Right atrium auricular region (tissue), 2 donors: ENCODE results near the gene VPS54. TPM values are rescaled to one million over a fixed set of nuclear protein-coding genes. Genes with fewer than 3 reads are reported as not detected.
A peak's percentile ranks its signal among the peaks of the same experiment; 100 is the strongest.

Experiments
- DNase-seq: peaks from one replicate; pipeline ENCODE4 v3.0.0-alpha.2; 2019; ENCODE audit warnings: low spot score
- H3K27ac ChIP-seq, 2 donors: fragments of 200-600 bp; sonication (generic); 1 replicate in 1 of 2; 2 replicates in 1 of 2; pipeline ENCODE4 v1.5.1; 2016 to 2019
- H3K27me3 ChIP-seq, 2 donors: fragments of 200-600 bp; sonication (generic); one replicate each; pipeline versions ENCODE4 v1.5.1 to v1.6.0; 2017 to 2019
- H3K36me3 ChIP-seq: fragments of 200-600 bp; sonication (generic); one replicate; pipeline ENCODE4 v1.5.1; 2016
- H3K4me1 ChIP-seq, 2 donors: fragments of 200-600 bp; sonication (generic); one replicate each; pipeline versions ENCODE4 v1.5.1 to v1.6.0; 2017 to 2019
- H3K4me3 ChIP-seq, 2 donors: fragments of 200-600 bp; sonication (generic); 1 replicate in 1 of 2; 2 replicates in 1 of 2; pipeline ENCODE4 v1.5.1; 2017 to 2019; ENCODE audit warnings: mild to moderate bottlenecking in 1 of 2, moderate library complexity in 1 of 2
- H3K9me3 ChIP-seq, 2 donors: fragments of 200-600 bp; sonication (generic); one replicate each; pipeline ENCODE4 v1.5.1; 2019
- CTCF ChIP-seq, 2 donors: fragments of 200-600 bp; sonication (generic); IDR thresholded peaks; one replicate each; pipeline ENCODE4 v1.5.1; 2019; ENCODE audit warnings: antibody characterized with exemption in 2 of 2
- total RNA-seq, 2 donors: library from RNA; depleted of rRNA; stranded (reverse); fragments of >200 nt; gene quantifications; one replicate each; pipeline ENCODE4 v1.1.0, GENCODE V29; 2016

VPS54 gene
- total RNA-seq, 2 donors from 2014 or later: 10.9 to 12.5 TPM

GRCh38 chr2:63843093-63843492 lies 176.1 kb downstream of the VPS54 start:
- no peak for TF ChIP-seq CTCF (IDR thresholded peaks at IDR 0.05)
- no peaks in the 10 kb centered on the region for H3K27me3 ChIP-seq
- peaks cover 0 to 50% of the 10 kb centered on the region in 2 donors for H3K4me1 ChIP-seq
- H3K9me3 ChIP-seq: no peaks in the 10 kb centered on the region
- peak overlapping the region; percentile 99 for H3K27ac ChIP-seq
- peak overlapping the region; percentile 85 to 92 for H3K4me3 ChIP-seq
- H3K36me3 ChIP-seq: no peaks in the 10 kb centered on the region
- DNase-seq: no peak

- H3K4me3 ChIP-seq: peak overlapping the region; percentile 85 to 92
- DNase-seq: peak; percentile 62
- peak overlapping the region; percentile 99 for H3K27ac ChIP-seq
- TF ChIP-seq CTCF (IDR thresholded peaks at IDR 0.05): no peak
- H3K9me3 ChIP-seq: no peaks in the 10 kb centered on the region
- no peaks in the 10 kb centered on the region for H3K36me3 ChIP-seq
- peaks cover 0 to 44% of the 10 kb centered on the region in 2 donors for H3K4me1 ChIP-seq
- no peaks in the 10 kb centered on the region for H3K27me3 ChIP-seq
Measured at GRCh38 chr2:63842149-63843061, 176.8 kb downstream of the VPS54 start.

Other genes starting within 250 kb of the VPS54 start
- 100 to 1,000 TPM; 204 to 209 TPM for gene UGP2, start 177.5 kb downstream of the VPS54 start, total RNA-seq
- 10 to 100 TPM; 10.3 to 10.9 TPM for gene PELI1, start 125.0 kb upstream of the VPS54 start, total RNA-seq